AG04449 (cell line): ENCODE measurements around the gene NUDT17.

Source experiments
- CTCF ChIA-PET: fragments of 350-600 bp; formaldehyde crosslinking; extraction: SDS; loops from one replicate; lab custom pipeline; 2021; ENCODE audit warnings: antibody characterized with exemption; lab: Yijun Ruan, JAX
- POLR2A ChIA-PET: fragments of 400-600, 350-600 bp; formaldehyde crosslinking; extraction: SDS; loops from one replicate; lab custom pipeline; 2020; ENCODE audit warnings: antibody characterized with exemption, inconsistent platforms; lab: Yijun Ruan, JAX
- DNase-seq: peaks from one replicate; pipeline ENCODE4 v3.0.0-alpha.2; 2010; ENCODE audit warnings: low read depth, low spot score
- H3K4me3 ChIP-seq: 2 replicates; pipeline ENCODE4 v1.5.1; 2011; ENCODE audit warnings: low read depth, mild to moderate bottlenecking, control low read depth, low read length
- TF ChIP-seq, protein P1 (sequence below): IDR thresholded peaks from one replicate; pipeline ENCODE4 v1.5.1; 2011; ENCODE audit warnings: mild to moderate bottlenecking, moderate library complexity, low read length, control low read depth, inconsistent platforms; ENCODE audit not compliant: insufficient read depth; ENCODE audit errors: missing control alignments

NUDT17 gene

DNA sequence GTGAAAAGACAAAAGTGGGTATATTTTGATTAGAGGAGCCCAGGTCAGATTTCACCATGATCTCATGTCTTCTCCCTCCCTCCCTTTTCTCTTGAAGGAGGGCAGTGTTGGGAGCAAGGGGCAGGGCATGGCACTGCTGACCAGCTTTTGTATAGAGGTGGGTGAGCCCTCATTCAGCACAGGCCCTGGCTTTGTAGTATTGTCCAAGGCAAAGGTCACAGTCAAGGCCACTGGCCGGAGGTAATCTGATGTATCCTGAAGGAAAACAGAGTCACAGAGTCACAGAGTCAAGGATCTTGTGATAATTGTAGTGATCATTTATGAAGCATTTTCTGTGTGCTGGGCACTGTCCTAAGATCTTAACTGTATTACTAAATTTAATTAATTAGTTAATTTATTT lies 52.5 kb downstream of the NUDT17 start:
- H3K4me3 ChIP-seq, result no peak overlapping the region
- DNase-seq, result no peak
- POLR2A ChIA-PET, result no interaction called here
- TF ChIP-seq, protein P1, sequence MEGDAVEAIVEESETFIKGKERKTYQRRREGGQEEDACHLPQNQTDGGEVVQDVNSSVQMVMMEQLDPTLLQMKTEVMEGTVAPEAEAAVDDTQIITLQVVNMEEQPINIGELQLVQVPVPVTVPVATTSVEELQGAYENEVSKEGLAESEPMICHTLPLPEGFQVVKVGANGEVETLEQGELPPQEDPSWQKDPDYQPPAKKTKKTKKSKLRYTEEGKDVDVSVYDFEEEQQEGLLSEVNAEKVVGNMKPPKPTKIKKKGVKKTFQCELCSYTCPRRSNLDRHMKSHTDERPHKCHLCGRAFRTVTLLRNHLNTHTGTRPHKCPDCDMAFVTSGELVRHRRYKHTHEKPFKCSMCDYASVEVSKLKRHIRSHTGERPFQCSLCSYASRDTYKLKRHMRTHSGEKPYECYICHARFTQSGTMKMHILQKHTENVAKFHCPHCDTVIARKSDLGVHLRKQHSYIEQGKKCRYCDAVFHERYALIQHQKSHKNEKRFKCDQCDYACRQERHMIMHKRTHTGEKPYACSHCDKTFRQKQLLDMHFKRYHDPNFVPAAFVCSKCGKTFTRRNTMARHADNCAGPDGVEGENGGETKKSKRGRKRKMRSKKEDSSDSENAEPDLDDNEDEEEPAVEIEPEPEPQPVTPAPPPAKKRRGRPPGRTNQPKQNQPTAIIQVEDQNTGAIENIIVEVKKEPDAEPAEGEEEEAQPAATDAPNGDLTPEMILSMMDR, result no peak
- CTCF ChIA-PET, result interaction anchor here (9.1 kb wide), 1 partner anchor 11 kb away, joined by 114 read pairs; the partner anchor contains the start of gene ITGA10
